H9 (cell line): ENCODE data around the gene SEL1L. TPM values are rescaled to one million over a fixed set of nuclear protein-coding genes. Genes with fewer than 3 reads are reported as not detected.

Source experiments
- DNase-seq: peaks from one replicate; pipeline ENCODE4 v3.0.0-alpha.2; 2017
- H2AFZ ChIP-seq: one replicate; pipeline ENCODE4 v1.6.1; 2013; ENCODE audit warnings: mild to moderate bottlenecking, low read length, control low read depth, moderate library complexity
- H2AK5ac ChIP-seq: 2 replicates; pipeline ENCODE4 v1.6.1; 2013; ENCODE audit warnings: low read length, control low read depth, mixed read lengths; ENCODE audit not compliant: insufficient read length
- H2BK120ac ChIP-seq: one replicate; pipeline ENCODE4 v1.6.1; 2013; ENCODE audit warnings: low read depth, mild to moderate bottlenecking, low read length, control low read depth, inconsistent platforms; ENCODE audit not compliant: poor library complexity, severe bottlenecking
- H2BK12ac ChIP-seq: 2 replicates; pipeline ENCODE4 v1.6.1; 2013; ENCODE audit warnings: low read length, control low read depth, mixed read lengths, low read depth; ENCODE audit not compliant: insufficient read length
- H2BK15ac ChIP-seq: 2 replicates; pipeline ENCODE4 v1.6.1; 2013; ENCODE audit warnings: low read depth, low read length, control low read depth
- H2BK20ac ChIP-seq: one replicate; pipeline ENCODE4 v1.6.1; 2013; ENCODE audit warnings: low read depth, mild to moderate bottlenecking, low read length, control low read depth, inconsistent platforms; ENCODE audit not compliant: poor library complexity, severe bottlenecking
- H2BK5ac ChIP-seq: 2 replicates; pipeline ENCODE4 v1.6.1; 2013; ENCODE audit warnings: low read length, control low read depth, mixed read lengths; ENCODE audit not compliant: insufficient read length
- H3K14ac ChIP-seq: 2 replicates; pipeline ENCODE4 v1.6.1; 2013; ENCODE audit warnings: low read length, control low read depth; ENCODE audit not compliant: insufficient read depth
- H3K18ac ChIP-seq: 2 replicates; pipeline ENCODE4 v1.6.1; 2013; ENCODE audit warnings: low read depth, mild to moderate bottlenecking, mixed read lengths, low read length, control low read depth; ENCODE audit not compliant: insufficient read length
- H3K23ac ChIP-seq: 2 replicates; pipeline ENCODE4 v1.6.1; 2013; ENCODE audit warnings: low read length, control low read depth, mixed read lengths, low read depth; ENCODE audit not compliant: insufficient read length
- H3K23me2 ChIP-seq: 2 replicates; pipeline ENCODE4 v1.6.1; 2013; ENCODE audit warnings: low read depth, mild to moderate bottlenecking, mixed read lengths, low read length, control low read depth; ENCODE audit not compliant: insufficient read length, poor library complexity, severe bottlenecking
- H3K27ac ChIP-seq: 2 replicates; pipeline ENCODE4 v1.5.1; 2013; ENCODE audit warnings: low read length, control low read depth, mixed read lengths, low read depth; ENCODE audit not compliant: insufficient read length
- H3K27me3 ChIP-seq: 2 replicates; pipeline ENCODE4 v1.6.1; 2013; ENCODE audit warnings: low read length, control low read depth, inconsistent platforms; ENCODE audit not compliant: insufficient read depth
- H3K4ac ChIP-seq: 2 replicates; pipeline ENCODE4 v1.6.1; 2013; ENCODE audit warnings: low read depth, mild to moderate bottlenecking, control low read depth, inconsistent platforms, low read length, moderate library complexity
- H3K4me1 ChIP-seq: 2 replicates; pipeline ENCODE4 v1.6.1; 2013; ENCODE audit warnings: low read length, control low read depth, inconsistent platforms; ENCODE audit not compliant: insufficient read depth
- H3K4me2 ChIP-seq: 2 replicates; pipeline ENCODE4 v1.6.1; 2013; ENCODE audit warnings: low read length, control low read depth, mixed read lengths; ENCODE audit not compliant: insufficient read length, insufficient read depth
- H3K56ac ChIP-seq: 2 replicates; pipeline ENCODE4 v1.6.1; 2013; ENCODE audit warnings: low read depth, mild to moderate bottlenecking, mixed read lengths, low read length, control low read depth; ENCODE audit not compliant: insufficient read length
- H3K79me1 ChIP-seq: 2 replicates; pipeline ENCODE4 v1.6.1; 2013; ENCODE audit warnings: low read depth, mild to moderate bottlenecking, moderate library complexity, low read length, control low read depth, inconsistent platforms; ENCODE audit not compliant: insufficient read depth, poor library complexity, severe bottlenecking
- H3K79me2 ChIP-seq: 2 replicates; pipeline ENCODE4 v1.6.1; 2013; ENCODE audit warnings: low read length, control low read depth, inconsistent platforms; ENCODE audit not compliant: insufficient read depth
- H3K9ac ChIP-seq: 2 replicates; pipeline ENCODE4 v1.6.1; 2013; ENCODE audit warnings: low read length, control low read depth, mixed read lengths; ENCODE audit not compliant: insufficient read length; ENCODE audit errors: extremely low read depth
- H3K9me3 ChIP-seq: one replicate; pipeline ENCODE4 v1.6.1; 2013; ENCODE audit warnings: low read depth, low read length, inconsistent platforms; ENCODE audit not compliant: control insufficient read depth
- H3T11ph ChIP-seq: one replicate; pipeline ENCODE4 v1.6.1; 2013; ENCODE audit warnings: mild to moderate bottlenecking, low read length, control low read depth, inconsistent platforms
- H4K20me1 ChIP-seq: one replicate; pipeline ENCODE4 v1.6.1; 2013; ENCODE audit not compliant: control insufficient read depth, insufficient read length, insufficient read depth
- H4K5ac ChIP-seq: 2 replicates; pipeline ENCODE4 v1.6.1; 2013; ENCODE audit warnings: low read depth, mild to moderate bottlenecking, mixed read lengths, low read length, control low read depth; ENCODE audit not compliant: insufficient read length
- H4K8ac ChIP-seq: replicated peaks from 2 replicates; pipeline ENCODE4 v1.6.1; 2013; ENCODE audit warnings: low read length, control low read depth, mixed read lengths, low read depth; ENCODE audit not compliant: insufficient read length
- H4K91ac ChIP-seq: 2 replicates; pipeline ENCODE4 v1.6.1; 2013; ENCODE audit warnings: low read depth, mild to moderate bottlenecking, moderate library complexity, mixed read lengths, low read length, control low read depth; ENCODE audit not compliant: insufficient read length
- H3K27ac Mint-ChIP-seq, 3 experiments: 2 replicates in 2 of 3; 3 replicates in 1 of 3; pipeline ENCODE4 v1.8.0; 2020 to 2021; ENCODE audit warnings: mixed read lengths in 3 of 3, mild to moderate bottlenecking in 1 of 3, moderate library complexity in 1 of 3
- H3K27me3 Mint-ChIP-seq: 2 replicates; pipeline ENCODE4 v1.8.0; 2021; ENCODE audit warnings: low read depth, mild to moderate bottlenecking, moderate library complexity, mixed read lengths
- H3K36me3 Mint-ChIP-seq, 3 experiments: 2 replicates in 2 of 3; 3 replicates in 1 of 3; pipeline ENCODE4 v1.8.0; 2020 to 2021; ENCODE audit warnings: low read depth in 3 of 3, mixed read lengths in 3 of 3; ENCODE audit not compliant: insufficient read depth in 1 of 3
- H3K4me1 Mint-ChIP-seq, 2 experiments: 2 replicates each; pipeline ENCODE4 v1.8.0; 2020; ENCODE audit warnings: mixed read lengths in 2 of 2
- H3K4me3 Mint-ChIP-seq, 2 experiments: 2 replicates in 1 of 2; 3 replicates in 1 of 2; pipeline ENCODE4 v1.8.0; 2020 to 2021; ENCODE audit warnings: mild to moderate bottlenecking in 2 of 2, mixed read lengths in 2 of 2, moderate library complexity in 1 of 2
- H3K9me3 Mint-ChIP-seq, 2 experiments: 2 replicates in 1 of 2; 3 replicates in 1 of 2; pipeline ENCODE4 v1.8.0; 2020; ENCODE audit warnings: mild to moderate bottlenecking in 2 of 2, mixed read lengths in 2 of 2, moderate library complexity in 1 of 2
- WGBS: extraction: QIAGEN DNeasy Blood & Tissue Kit; methylation state at CpG from one replicate; pipeline ENCODE4 v1.1.7; 2013; ENCODE audit warnings: missing lambda C conversion rate, low lambda C conversion rate, mixed read lengths; ENCODE audit not compliant: insufficient read length; ENCODE audit errors: extremely low coverage; 5-methylcytosine and 5-hydroxymethylcytosine counted together
- total RNA-seq: library from RNA; stranded (reverse); gene quantifications from 2 replicates; pipeline ENCODE4 v1.2.1, GENCODE V29; 2021
- TF ChIP-seq, protein P1 (sequence below): fragments of 200-600 bp; sonication (generic); conservative IDR thresholded peaks from 3 replicates; pipeline ENCODE4 v1.8.0; 2021; ENCODE audit warnings: antibody characterized with exemption, mild to moderate bottlenecking

SEL1L gene
- total RNA-seq, 1 experiment from 2014 or later = 27.5 TPM

DNA sequence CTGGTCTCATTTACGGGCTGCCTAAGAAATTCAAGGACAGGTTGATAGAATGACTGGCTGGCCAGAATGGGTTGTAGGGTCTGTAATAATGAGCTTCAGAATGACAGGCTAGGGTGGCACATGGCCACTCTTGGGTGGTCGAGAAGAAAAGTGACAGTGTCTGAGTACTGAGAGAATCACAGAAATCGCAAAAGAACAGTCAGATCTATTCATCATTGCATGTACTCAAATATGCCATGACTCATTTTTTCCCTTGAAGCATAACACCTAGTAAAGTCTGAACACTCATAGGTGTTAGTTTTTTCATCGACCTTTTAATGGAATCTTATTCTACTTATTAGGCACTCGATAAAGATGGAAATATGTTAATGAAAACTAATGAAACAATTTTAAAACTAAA is 37.8 kb upstream of the SEL1L start:
- Histone ChIP-seq H3K4me1 (no peaks in the 10 kb centered on the region), H3K27me3 (no peaks in the 10 kb centered on the region), H4K91ac (no peak overlapping the region), H3T11ph (no peak overlapping the region), H2BK15ac (no peak overlapping the region), H3K79me2 (no peaks in the 10 kb centered on the region), H3K9me3 (no peaks in the 10 kb centered on the region), H2AK5ac (no peak overlapping the region), H3K9ac (no peak overlapping the region), H3K4ac (no peak overlapping the region), H2BK120ac (no peak overlapping the region), H3K4me2 (no peak overlapping the region), H3K56ac (no peak overlapping the region), H3K14ac (no peak overlapping the region), H3K23me2 (no peaks in the 10 kb centered on the region), H2BK12ac (no peak overlapping the region), H3K18ac (no peak overlapping the region), H2AFZ (no peak overlapping the region), H2BK5ac (no peak overlapping the region), H3K23ac (no peak overlapping the region), H4K5ac (no peak overlapping the region), H3K27ac (no peak overlapping the region), H4K8ac (no peak overlapping the region), H2BK20ac (no peak overlapping the region), H3K79me1 (no peaks in the 10 kb centered on the region), H4K20me1 (no peaks in the 10 kb centered on the region)
- peaks cover 3% of the 10 kb centered on the region for H3K27me3 Mint-ChIP-seq
- no peak for DNase-seq
- H3K4me3 Mint-ChIP-seq = no peak overlapping the region
- H3K9me3 Mint-ChIP-seq = no peaks in the 10 kb centered on the region
- no peaks in the 10 kb centered on the region for H3K4me1 Mint-ChIP-seq
- WGBS = no CpG with 5 or more reads among the region's 5 CpGs
- no peak overlapping the region for H3K27ac Mint-ChIP-seq
- TF ChIP-seq, protein P1, sequence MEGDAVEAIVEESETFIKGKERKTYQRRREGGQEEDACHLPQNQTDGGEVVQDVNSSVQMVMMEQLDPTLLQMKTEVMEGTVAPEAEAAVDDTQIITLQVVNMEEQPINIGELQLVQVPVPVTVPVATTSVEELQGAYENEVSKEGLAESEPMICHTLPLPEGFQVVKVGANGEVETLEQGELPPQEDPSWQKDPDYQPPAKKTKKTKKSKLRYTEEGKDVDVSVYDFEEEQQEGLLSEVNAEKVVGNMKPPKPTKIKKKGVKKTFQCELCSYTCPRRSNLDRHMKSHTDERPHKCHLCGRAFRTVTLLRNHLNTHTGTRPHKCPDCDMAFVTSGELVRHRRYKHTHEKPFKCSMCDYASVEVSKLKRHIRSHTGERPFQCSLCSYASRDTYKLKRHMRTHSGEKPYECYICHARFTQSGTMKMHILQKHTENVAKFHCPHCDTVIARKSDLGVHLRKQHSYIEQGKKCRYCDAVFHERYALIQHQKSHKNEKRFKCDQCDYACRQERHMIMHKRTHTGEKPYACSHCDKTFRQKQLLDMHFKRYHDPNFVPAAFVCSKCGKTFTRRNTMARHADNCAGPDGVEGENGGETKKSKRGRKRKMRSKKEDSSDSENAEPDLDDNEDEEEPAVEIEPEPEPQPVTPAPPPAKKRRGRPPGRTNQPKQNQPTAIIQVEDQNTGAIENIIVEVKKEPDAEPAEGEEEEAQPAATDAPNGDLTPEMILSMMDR = no peak
- no peaks in the 10 kb centered on the region for H3K36me3 Mint-ChIP-seq
